ENCODE data around the gene SLC12A8. TPM values are rescaled to one million over a fixed set of nuclear protein-coding genes. Genes with fewer than 3 reads are reported as not detected.

The SLC12A8 gene
- total RNA-seq, 1 donor from 2014 or later = 0.58 TPM

DNA sequence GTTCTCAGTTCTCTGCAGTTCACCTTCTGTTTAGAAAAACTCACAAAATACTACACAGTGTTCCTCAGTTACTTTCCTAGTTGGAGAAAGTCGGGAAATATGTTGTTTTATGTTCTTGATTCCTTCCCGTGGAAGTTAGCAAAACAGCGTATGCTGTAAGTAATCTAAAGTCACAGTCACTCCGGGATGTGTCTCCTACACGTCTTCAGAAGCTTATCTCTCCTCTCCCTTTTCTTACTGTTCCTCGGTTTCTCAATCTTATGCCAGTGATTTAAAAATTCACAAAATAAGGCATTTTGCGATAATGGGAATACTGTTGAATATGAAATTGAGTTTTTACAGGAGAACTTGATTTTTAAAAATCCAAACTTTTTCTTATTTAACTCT lies 158.5 kb downstream of the SLC12A8 start:
- Mint-ChIP-seq H3K4me3 (peak overlapping the region; percentile 86), H3K4me1 (peaks cover 39% of the 10 kb centered on the region), H3K27me3 (no peaks in the 10 kb centered on the region), H3K27ac (peak overlapping the region; percentile 68), H3K36me3 (ENCODE audit: low read depth) (peaks cover 4% of the 10 kb centered on the region), H3K9me3 (no peaks in the 10 kb centered on the region)
- DNase-seq = no peak
- ATAC-seq (ENCODE audit: low read depth) = no peak
- CTCF ChIA-PET = no interaction called here
- POLR2A ChIA-PET = interaction anchor here (1.0 kb wide), 1 partner anchor 321 kb away, joined by 3 read pairs; the partner anchor contains the start of gene ZNF148
- no peak for TF ChIP-seq CTCF (IDR thresholded peaks at IDR 0.05)
- intact Hi-C loops (cut with micrococcal nuclease) = loop anchor here (2.0 to 10.0 kb wide), 3 partner anchors 17 to 1469 kb away; partner anchors contain the start of gene HACD2

DNA sequence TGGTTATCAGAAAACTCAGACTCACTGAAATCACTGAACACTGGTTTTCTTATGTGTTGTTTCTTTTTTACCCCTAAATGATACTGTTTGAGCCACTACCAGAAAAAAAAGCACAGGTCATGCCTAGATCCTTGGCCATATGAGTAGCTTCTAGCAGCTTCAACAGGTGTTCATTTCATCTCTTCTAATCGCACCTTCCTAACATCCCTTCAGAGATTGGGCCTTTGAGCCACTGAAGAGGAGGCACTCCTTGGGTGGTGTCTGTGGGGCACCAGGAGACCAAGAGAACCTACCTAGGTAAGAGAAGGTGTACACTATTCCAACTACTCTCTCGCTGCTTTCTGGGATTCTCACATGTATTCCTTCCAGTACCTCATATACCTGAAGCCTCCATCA lies 159.2 kb downstream of the SLC12A8 start:
- Mint-ChIP-seq H3K4me1 (peaks cover 39% of the 10 kb centered on the region), H3K27ac (peak overlapping the region; percentile 54), H3K27me3 (no peaks in the 10 kb centered on the region), H3K9me3 (no peaks in the 10 kb centered on the region), H3K36me3 (ENCODE audit: low read depth) (peaks cover 4% of the 10 kb centered on the region), H3K4me3 (peak overlapping the region; percentile 86)
- ChIA-PET POLR2A (no interaction called here), CTCF (no interaction called here)
- DNase-seq (no peak), ATAC-seq (ENCODE audit: low read depth) (no peak)
- TF ChIP-seq CTCF (IDR thresholded peaks at IDR 0.05) = no peak
- intact Hi-C loops (cut with micrococcal nuclease) = loop anchor here (5.0 to 10.0 kb wide), 2 partner anchors 539 to 1469 kb away; partner anchors contain the start of gene HACD2

DNA sequence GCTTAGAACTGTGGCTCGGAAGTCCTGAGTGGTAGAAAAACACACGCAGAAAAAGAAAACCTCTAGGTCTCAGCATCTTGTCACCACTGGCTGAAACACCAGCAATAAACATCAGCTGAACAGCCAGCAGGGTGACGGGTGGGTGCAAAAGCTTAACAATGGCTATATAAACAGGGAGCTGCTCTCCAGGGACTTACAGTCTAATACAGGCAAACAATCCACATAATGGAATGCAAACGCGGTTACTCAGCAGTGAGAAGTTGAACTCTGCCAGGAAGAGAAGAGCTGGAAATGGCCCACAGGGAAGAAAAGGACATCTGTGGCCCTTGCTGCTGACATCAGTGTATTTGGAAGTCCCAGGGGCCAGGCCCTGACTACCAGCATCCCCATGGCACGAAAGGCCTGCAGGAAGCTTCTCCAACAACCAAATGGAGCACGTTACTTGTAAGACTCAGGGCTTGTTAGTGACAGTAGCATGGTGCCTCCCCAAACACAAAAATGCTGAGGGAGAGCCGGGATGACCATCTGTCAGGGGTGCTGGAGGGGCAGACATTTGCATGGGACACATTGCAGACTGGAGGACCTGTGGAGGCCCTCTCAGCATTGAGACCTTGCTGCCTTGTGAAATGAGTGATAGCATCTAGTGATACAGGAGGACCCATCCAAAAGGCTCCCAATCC lies 159.8 kb downstream of the SLC12A8 start:
- Mint-ChIP-seq H3K27ac (peak overlapping the region; percentile 62), H3K27me3 (no peaks in the 10 kb centered on the region), H3K36me3 (ENCODE audit: low read depth) (peaks cover 4% of the 10 kb centered on the region), H3K4me1 (peaks cover 39% of the 10 kb centered on the region), H3K9me3 (no peaks in the 10 kb centered on the region), H3K4me3 (peak overlapping the region; percentile 50)
- intact Hi-C loops (cut with micrococcal nuclease) = loop anchor here (1.0 to 10.0 kb wide), 4 partner anchors 69 to 1468 kb away; partner anchors contain the start of genes HACD2 and ZNF148
- POLR2A ChIA-PET = interaction anchor here (0.6 to 1.0 kb wide), 4 partner anchors 17 to 110 kb away, joined by 3 to 4 read pairs (median 4); no protein-coding TSS in a partner anchor
- no peak for TF ChIP-seq CTCF (IDR thresholded peaks at IDR 0.05)
- CTCF ChIA-PET = interaction anchor here (1.1 kb wide), 1 partner anchor 98 kb away, joined by 3 read pairs; no protein-coding TSS in a partner anchor
- ATAC-seq (ENCODE audit: low read depth) (no peak), DNase-seq (no peak)

DNA sequence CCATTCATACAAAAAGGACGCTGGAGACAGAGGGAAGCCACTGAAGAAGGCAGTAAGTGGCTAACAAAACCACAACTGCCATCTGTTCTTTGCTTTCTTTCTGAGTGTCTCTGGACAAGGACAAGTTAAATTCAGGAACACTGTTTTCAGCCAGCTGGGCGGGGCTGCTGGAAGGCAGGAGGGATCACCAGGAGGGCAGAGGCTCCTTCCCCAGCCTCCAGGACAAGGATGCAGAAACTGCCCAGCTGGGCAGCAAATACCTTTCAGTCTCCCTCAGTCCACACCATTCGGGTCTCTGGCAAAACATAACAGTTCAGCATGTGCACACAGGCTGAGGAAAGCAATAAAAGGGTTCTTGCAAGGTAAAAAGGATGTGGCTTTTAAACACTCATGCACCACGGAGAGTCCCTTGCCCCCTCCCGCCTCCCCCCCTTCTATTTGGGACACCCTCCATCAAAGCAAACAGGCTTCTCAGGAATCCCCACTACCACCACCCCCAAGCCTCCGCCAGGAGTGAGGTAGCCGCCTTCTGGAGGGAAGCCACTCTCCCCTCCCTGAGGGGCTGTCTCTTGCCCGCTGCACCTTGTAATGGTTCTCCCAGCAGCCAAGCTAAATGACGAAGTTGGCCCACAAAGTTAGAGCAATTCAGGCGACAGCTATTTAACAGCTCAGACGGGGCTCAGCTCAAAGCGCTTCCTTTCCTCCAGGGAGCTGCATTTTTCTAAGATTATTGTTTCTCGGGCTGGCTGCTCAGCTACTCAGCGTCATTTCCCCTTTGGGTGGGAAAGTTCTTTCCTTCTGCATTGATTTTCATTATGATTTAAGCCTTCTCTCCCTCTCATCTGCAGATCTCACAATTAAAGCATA lies 160.6 kb downstream of the SLC12A8 start:
- intact Hi-C loops (cut with micrococcal nuclease) = loop anchor here (1.0 to 10.0 kb wide), 4 partner anchors 69 to 1467 kb away; partner anchors contain the start of genes HACD2 and ZNF148
- no peaks in the 10 kb centered on the region for H3K9me3 Mint-ChIP-seq
- peak overlapping the region; percentile 50 for H3K4me3 Mint-ChIP-seq
- ChIA-PET POLR2A (interaction anchor here (0.6 to 1.0 kb wide), 4 partner anchors 16 to 111 kb away, joined by 3 to 4 read pairs (median 4); no protein-coding TSS in a partner anchor), CTCF (interaction anchor here (0.5 to 1.1 kb wide), 2 partner anchors 98 to 1325 kb away, joined by 3 read pairs; no protein-coding TSS in a partner anchor)
- TF ChIP-seq CTCF (IDR thresholded peaks at IDR 0.05) = no peak
- H3K27me3 Mint-ChIP-seq = no peaks in the 10 kb centered on the region
- ATAC-seq (ENCODE audit: low read depth) (peak; percentile 47), DNase-seq (peak; percentile 28)
- peaks cover 39% of the 10 kb centered on the region for H3K4me1 Mint-ChIP-seq
- peaks cover 4% of the 10 kb centered on the region for H3K36me3 Mint-ChIP-seq (ENCODE audit: low read depth)
- H3K27ac Mint-ChIP-seq = peak overlapping the region; percentile 62
